WTC11 (cell line): Measurements from ENCODE around the gene SDF2L1. TPM values are rescaled to one million over a fixed set of nuclear protein-coding genes. Genes with fewer than 3 reads are reported as not detected.
A peak's percentile ranks its signal among the peaks of the same experiment; 100 is the strongest.

Source experiments
- ATF1 ChIP-seq: sonication (generic); formaldehyde crosslinking; IDR thresholded peaks from 2 replicates; pipeline ENCODE4 v1.8.1; 2023; ENCODE audit warnings: mild to moderate bottlenecking, moderate library complexity, missing genetic modification reagents
- CREB1 ChIP-seq: sonication (generic); formaldehyde crosslinking; IDR thresholded peaks from 2 replicates; pipeline ENCODE4 v1.8.0; 2023; ENCODE audit warnings: mild to moderate bottlenecking, missing genetic modification reagents
- E2F1 ChIP-seq: sonication (generic); formaldehyde crosslinking; IDR thresholded peaks from 2 replicates; pipeline ENCODE4 v1.8.0; 2022; ENCODE audit warnings: mild to moderate bottlenecking, missing genetic modification reagents
- ESRRA ChIP-seq: sonication (generic); formaldehyde crosslinking; IDR thresholded peaks from 2 replicates; pipeline ENCODE4 v1.8.1; 2022; ENCODE audit warnings: mild to moderate bottlenecking, missing genetic modification reagents, borderline replicate concordance
- ETV6 ChIP-seq: sonication (generic); formaldehyde crosslinking; IDR thresholded peaks from 2 replicates; pipeline ENCODE4 v1.8.1; 2022; ENCODE audit warnings: mild to moderate bottlenecking, missing genetic modification reagents
- FOXJ3 ChIP-seq: sonication (generic); formaldehyde crosslinking; IDR thresholded peaks from 2 replicates; pipeline ENCODE4 v1.9.0; 2021; ENCODE audit warnings: missing genetic modification reagents, mild to moderate bottlenecking, borderline replicate concordance
- IRF2 ChIP-seq: sonication (generic); formaldehyde crosslinking; IDR thresholded peaks from 2 replicates; pipeline ENCODE4 v1.8.0; 2022; ENCODE audit warnings: low read depth, missing genetic modification reagents, borderline replicate concordance
- KAT7 ChIP-seq: sonication (generic); formaldehyde crosslinking; IDR thresholded peaks from 2 replicates; pipeline ENCODE4 v1.8.1; 2023; ENCODE audit warnings: missing genetic modification reagents, mild to moderate bottlenecking, borderline replicate concordance
- MAX ChIP-seq: sonication (generic); formaldehyde crosslinking; IDR thresholded peaks from 2 replicates; pipeline ENCODE4 v1.8.0; 2022; ENCODE audit warnings: mild to moderate bottlenecking, missing genetic modification reagents
- MYBL2 ChIP-seq: sonication (generic); formaldehyde crosslinking; IDR thresholded peaks from 2 replicates; pipeline ENCODE4 v1.8.1; 2023; ENCODE audit warnings: mild to moderate bottlenecking, moderate library complexity, missing genetic modification reagents
- NFATC4 ChIP-seq: fragments of 250-450 bp; sonication (Bioruptor Pico); IDR thresholded peaks from 2 replicates; pipeline ENCODE4 v1.9.0; 2021; ENCODE audit warnings: mild to moderate bottlenecking
- NFYB ChIP-seq: sonication (generic); formaldehyde crosslinking; conservative IDR thresholded peaks from 2 replicates; pipeline ENCODE4 v1.8.0; 2022; ENCODE audit warnings: low read depth, missing genetic modification reagents
- NR3C1 ChIP-seq: sonication (generic); formaldehyde crosslinking; conservative IDR thresholded peaks from 2 replicates; pipeline ENCODE4 v1.8.1; 2023; ENCODE audit warnings: low read depth, mild to moderate bottlenecking, missing genetic modification reagents
- OVOL2 ChIP-seq: fragments of 250-450 bp; sonication (Bioruptor Pico); IDR thresholded peaks from 2 replicates; pipeline ENCODE4 v1.9.0; 2021; ENCODE audit warnings: mild to moderate bottlenecking, borderline replicate concordance
- PRRX2 ChIP-seq: fragments of 250-450 bp; sonication (Bioruptor Pico); IDR thresholded peaks from 2 replicates; pipeline ENCODE4 v1.8.0; 2021; ENCODE audit warnings: mild to moderate bottlenecking
- SMAD3 ChIP-seq: sonication (generic); formaldehyde crosslinking; IDR thresholded peaks from 2 replicates; pipeline ENCODE4 v1.8.0; 2022; ENCODE audit warnings: missing genetic modification reagents, mild to moderate bottlenecking, borderline replicate concordance
- SMAD4 ChIP-seq: sonication (generic); formaldehyde crosslinking; IDR thresholded peaks from 2 replicates; pipeline ENCODE4 v1.8.0; 2022; ENCODE audit warnings: mild to moderate bottlenecking, missing genetic modification reagents
- SOX15 ChIP-seq: fragments of 250-450 bp; sonication (Bioruptor Pico); IDR thresholded peaks from 2 replicates; pipeline ENCODE4 v1.9.0; 2021; ENCODE audit warnings: mild to moderate bottlenecking
- STAT6 ChIP-seq: sonication (generic); formaldehyde crosslinking; conservative IDR thresholded peaks from 2 replicates; pipeline ENCODE4 v1.8.1; 2023; ENCODE audit warnings: mild to moderate bottlenecking, low read depth, missing genetic modification reagents, moderate library complexity
- USF2 ChIP-seq: sonication (generic); formaldehyde crosslinking; IDR thresholded peaks from 2 replicates; pipeline ENCODE4 v1.8.1; 2023; ENCODE audit warnings: mild to moderate bottlenecking, missing genetic modification reagents, moderate library complexity
- ZMAT4 ChIP-seq: fragments of 250-450 bp; sonication (Bioruptor Pico); IDR thresholded peaks from 2 replicates; pipeline ENCODE4 v1.9.0; 2021; ENCODE audit warnings: mild to moderate bottlenecking
- ZNF263 ChIP-seq: sonication (generic); formaldehyde crosslinking; IDR thresholded peaks from 2 replicates; pipeline ENCODE4 v1.8.1; 2022; ENCODE audit warnings: low read depth, mild to moderate bottlenecking, moderate library complexity, missing genetic modification reagents
- ZNF425 ChIP-seq: fragments of 250-450 bp; sonication (Bioruptor Pico); conservative IDR thresholded peaks from 2 replicates; pipeline ENCODE4 v1.9.0; 2021; ENCODE audit warnings: mild to moderate bottlenecking
- ZNF532 ChIP-seq: fragments of 250-450 bp; sonication (Bioruptor Pico); IDR thresholded peaks from 2 replicates; pipeline ENCODE4 v1.9.0; 2021; ENCODE audit warnings: mild to moderate bottlenecking, borderline replicate concordance
- total RNA-seq: library from RNA; stranded (reverse); gene quantifications from 3 replicates; pipeline ENCODE4 v1.2.3, GENCODE V29; 2021

SDF2L1 gene
- total RNA-seq, 1 experiment from 2014 or later, result 73.6 TPM

GRCh38 chr22:21657360-21658032 lies 15.4 kb downstream of the SDF2L1 start (continued):
- TF ChIP-seq STAT6 (no peak), CREB1 (CRISPR knock-in tag) (no peak), MYBL2 (CRISPR knock-in tag) (peak; percentile 94), NFATC4 (CRISPR knock-in tag) (peak; percentile 88; the same call in 1 of the 2 replicates), NFYB (CRISPR knock-in tag) (peak; percentile 54), E2F1 (CRISPR knock-in tag) (no peak), ZMAT4 (no peak; the same call in 1 of the 2 replicates), IRF2 (CRISPR knock-in tag) (no peak), SMAD3 (CRISPR knock-in tag) (0 out of 2 replicates have a peak, but pooled peaks have one; percentile 44), ZNF425 (CRISPR knock-in tag) (no peak; the same call in 1 of the 2 replicates), ESRRA (CRISPR knock-in tag) (peak; percentile 83; the same call in 1 of the 2 replicates), PRRX2 (CRISPR knock-in tag) (peak; percentile 79), ZNF263 (CRISPR knock-in tag) (no peak), NR3C1 (CRISPR knock-in tag) (no peak), MAX (CRISPR knock-in tag) (peak; percentile 72; the same call in 1 of the 2 replicates), ZNF532 (CRISPR knock-in tag) (no peak; the same call in none of the 2 replicates), OVOL2 (CRISPR knock-in tag) (no peak), SOX15 (CRISPR knock-in tag) (no peak), FOXJ3 (no peak), ATF1 (no peak; the same call in 1 of the 2 replicates), KAT7 (CRISPR knock-in tag) (no peak), SMAD4 (CRISPR knock-in tag) (no peak), ETV6 (CRISPR knock-in tag) (peak; percentile 75; the same call in 1 of the 2 replicates), USF2 (CRISPR knock-in tag) (no peak)
